Measurements from ENCODE around the gene NRP1.
"Not testable (repeated sequence)": the region's sequence is repeated elsewhere in the genome, so short reads cannot be mapped to it uniquely, and the experiment has no call there.

Gene NRP1

DNA sequence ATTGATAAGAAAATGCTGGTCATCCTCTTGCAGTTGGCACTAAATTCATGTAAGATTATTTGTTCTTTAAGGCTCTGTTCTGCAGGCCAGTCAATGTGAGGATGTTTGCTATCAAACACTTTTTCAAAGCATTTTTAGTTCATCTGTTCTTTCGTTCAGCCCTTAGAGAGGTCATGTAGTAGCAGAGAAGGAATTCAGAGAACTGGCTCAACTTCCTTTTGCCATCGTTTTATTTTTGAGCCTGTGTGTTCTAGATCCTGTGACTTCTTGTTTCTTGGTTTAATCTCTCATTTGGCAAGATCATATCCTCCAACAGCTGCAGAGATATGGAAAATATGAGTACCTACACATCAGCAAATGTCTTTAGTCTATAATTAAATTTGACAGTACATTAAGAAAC, 184.3 kb downstream of the NRP1 start:
- DNase-seq (ENCODE audit: low spot score) = no peak

DNA sequence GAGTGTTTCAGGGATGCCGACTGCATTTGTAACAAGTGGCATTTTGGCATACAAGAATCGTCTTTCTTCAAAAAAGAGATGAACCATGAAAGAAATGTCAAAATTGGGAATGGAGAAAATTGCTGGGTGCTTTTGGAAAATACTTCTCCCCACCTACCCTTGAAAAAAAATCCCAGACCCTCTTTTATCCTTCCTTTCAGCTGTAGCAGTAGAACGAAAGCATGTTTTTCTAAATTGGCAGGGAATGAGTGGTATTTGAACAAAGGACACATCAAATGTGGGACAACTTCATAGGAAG, 187.5 kb downstream of the NRP1 start:
- no peak for DNase-seq (ENCODE audit: low spot score)

DNA sequence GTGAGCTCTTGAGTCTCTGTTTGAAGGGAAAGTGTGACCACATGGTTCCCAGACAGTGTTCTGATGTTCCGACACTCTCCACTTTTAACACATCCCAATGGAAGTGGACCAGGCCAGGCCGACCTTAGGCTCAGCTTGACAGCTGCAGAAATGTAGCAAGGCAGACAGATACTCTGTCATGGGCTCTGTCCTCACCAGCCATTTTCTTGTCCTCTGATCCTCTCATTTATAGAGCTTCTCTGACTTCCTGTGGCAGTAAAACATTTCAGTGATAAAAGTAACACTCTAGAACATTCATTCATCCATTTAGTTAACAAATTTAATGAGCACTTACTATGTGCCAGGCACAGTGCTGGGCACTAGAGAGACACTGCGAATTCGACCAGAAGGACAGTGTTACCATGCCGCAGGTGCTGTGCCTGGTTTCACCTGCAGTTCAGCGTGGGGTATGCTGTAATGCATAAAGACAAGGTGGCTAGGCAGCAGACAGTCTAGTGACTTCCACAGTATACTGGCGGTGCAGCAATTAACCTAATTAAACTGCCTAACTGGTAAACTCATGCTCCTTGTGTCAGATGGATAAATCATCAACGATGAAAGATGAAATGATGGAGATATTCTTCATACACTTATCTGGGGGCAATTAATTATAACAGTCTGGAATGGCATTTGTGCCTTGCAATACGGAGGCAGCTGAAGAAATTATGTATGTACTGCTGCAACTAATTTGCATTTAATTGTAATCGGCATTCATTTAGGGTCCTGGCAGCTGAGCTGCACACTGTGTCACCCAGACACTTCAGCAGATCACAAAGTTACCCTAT, 188.1 kb downstream of the NRP1 start:
- no peak for DNase-seq (ENCODE audit: low spot score)

DNA sequence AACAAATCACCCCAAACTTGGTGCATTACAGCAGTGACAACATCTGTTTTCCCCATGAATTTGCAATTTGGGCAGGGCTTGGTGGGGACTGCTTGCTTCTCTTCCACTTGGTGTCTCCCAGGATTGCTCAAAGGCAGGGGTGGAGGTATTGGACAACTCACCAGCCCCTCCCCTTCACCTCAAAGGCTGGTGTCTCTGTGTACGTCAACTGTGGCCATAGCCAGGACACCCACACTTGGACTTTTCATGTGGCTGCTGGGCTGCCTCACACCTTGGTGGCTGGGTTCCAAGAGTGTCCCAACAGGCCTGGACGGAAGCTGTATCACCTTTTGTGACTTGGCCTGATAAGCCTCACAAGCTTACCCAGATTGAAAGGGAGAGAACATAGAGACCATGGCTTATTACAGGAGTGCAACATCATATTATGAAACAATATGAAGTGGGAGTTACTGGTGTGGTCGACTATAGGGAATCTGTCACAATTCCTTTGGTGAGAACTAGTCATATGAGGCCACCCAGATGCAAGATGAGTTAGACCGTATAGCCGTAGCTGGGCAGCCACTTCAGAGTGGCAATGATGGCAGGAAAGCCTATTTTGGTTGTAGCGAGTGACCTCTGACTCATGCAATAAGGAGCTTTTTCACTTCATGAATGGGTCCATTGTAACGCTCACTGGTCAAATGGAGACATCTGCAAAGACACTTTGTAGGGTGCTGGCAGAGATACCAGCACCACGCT, 188.8 kb downstream of the NRP1 start:
- DNase-seq (ENCODE audit: low spot score) = no peak

DNA sequence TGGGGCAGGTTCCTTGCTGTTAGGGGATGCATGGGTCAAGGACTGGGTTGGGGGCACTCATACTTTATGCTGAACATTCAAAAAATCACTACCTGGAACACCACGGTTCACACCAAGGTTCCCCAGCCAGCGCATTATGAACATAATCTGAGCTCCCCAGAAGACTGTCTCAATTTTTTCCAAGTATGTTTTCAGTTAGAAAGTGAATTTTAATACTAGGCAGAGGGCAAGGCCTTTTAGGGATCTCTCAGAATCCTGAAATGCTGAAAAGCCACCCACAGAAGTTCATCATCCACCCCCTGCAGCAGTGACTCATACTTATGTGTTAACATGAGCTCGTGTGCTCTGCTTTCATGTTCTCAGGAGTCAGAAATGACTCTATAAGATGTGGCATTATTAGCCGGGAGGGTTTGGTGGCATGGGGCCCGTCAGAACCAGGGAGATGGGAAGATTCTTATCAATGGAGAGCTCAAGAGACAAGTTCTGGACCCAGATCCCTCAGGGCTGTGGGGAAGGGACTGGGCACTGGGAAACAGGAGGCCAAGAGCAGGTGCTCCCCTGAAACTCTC, 191.2 kb downstream of the NRP1 start:
- DNase-seq (ENCODE audit: low spot score) = peak; percentile 30

DNA sequence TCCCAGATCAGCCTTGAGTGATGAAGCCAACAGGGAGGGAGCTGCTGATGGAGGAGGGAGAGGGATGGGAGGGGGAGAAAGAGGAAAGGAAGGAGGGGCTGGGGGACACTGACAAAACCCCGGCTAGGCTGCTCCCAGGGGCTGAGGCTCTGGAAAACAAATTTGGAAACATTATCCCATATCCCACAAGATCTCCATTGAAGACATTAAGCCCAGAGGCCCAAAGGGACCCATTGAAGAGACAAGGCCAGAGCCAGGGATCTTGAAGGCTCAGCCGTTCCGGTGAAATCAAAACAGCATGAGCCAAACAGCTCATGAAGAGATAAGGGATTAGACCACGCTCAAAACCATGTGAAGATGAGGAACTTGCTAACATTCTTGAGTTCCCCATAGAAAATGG, 192.2 kb downstream of the NRP1 start:
- no peak for DNase-seq (ENCODE audit: low spot score)

GRCh38 chr10:33141251-33141650, 193.2 kb downstream of the NRP1 start:
- DNase-seq (ENCODE audit: low spot score) = no peak

GRCh38 chr10:33139181-33139646, 195.3 kb downstream of the NRP1 start:
- DNase-seq (ENCODE audit: low spot score) = no peak

DNA sequence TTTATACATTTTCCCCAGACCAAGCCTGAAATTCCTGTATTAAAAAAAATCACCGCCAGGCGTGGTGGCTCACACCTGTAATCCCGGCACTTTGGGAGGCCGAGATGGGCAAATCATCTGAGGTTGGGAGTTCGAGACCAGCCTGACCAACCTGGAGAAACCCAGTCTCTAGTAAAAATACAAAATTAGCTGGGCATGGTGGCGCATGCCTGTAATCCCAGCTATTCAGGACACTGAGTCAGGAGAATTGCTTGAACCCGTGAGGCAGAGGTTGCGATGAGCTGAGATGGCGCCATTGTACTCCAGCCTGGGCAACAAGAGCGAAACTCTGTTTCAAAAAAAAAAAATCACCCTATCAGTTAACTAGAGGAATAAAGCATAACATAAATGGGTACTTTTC, 195.8 kb downstream of the NRP1 start:
- not testable (repeated sequence) for DNase-seq (ENCODE audit: low spot score)

DNA sequence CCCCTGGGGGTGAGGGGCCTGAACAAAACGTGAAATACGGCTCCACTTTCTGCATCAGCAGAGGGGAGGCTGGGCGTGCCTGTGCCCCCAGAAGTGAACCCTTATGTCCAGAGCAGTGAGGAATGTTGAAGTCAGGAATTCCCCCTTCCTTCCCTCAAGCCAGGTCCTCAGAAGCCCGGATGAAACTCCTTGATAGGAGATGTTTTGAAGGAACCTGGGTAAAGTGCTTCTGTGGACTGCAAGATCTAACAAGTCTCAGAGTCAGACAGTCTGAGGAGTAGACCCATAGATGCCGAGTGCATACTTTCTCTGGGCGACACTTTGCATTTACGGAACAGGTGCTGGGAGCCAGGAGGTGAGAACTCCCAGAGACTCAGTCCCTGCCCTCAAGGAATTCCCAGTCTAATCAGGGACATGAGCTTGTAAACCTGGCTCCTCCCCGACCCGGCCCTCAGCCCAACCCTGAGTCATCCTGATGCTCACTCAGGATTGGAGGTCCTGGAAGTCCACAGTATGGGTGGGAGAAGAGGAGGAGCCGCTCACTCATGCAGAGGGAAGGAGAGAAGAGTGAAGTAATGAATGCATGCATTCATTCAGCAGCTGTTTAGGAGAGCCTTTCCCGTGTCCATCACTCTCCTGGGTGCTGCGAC, 197.0 kb downstream of the NRP1 start:
- DNase-seq (ENCODE audit: low spot score) = no peak

DNA sequence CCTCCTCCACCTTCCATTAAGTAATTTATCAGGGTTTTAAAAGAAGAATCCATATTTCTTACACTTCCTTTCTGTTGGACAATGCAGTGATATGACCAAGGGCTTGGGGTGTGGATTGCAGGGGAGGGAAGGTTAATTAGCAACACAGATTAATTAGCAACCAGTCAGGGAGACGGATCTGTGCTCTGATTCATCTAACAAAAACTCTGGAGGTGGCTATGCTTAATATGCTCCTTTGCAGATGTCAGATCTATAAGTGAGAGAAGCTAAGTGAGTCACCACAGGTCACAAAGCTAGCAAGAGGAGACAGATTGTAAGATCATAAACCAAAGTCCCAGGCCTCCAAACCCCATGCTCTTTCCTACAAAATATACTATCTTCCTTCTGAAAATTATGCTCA, 197.7 kb downstream of the NRP1 start:
- no peak for DNase-seq (ENCODE audit: low spot score)

DNA sequence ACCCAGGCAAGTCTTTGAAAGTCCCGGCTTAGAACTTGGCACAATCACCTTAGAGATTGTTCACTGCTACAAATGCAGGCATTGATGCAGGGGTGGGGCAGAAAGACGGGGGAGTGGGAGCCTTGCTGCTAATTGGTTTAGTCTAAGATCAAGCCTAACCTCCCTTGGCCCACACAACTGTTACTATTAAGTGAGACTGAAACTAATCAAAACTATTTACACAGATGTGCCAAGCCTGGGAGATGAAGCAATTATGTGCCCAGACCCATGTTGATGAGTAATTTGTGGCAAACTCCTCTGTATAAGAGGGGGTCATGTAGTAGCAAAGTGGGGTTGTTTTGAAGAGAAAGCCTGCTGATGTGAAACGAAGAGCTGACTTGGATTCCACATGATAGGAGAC, 198.2 kb downstream of the NRP1 start:
- no peak for DNase-seq (ENCODE audit: low spot score)

- DNase-seq (ENCODE audit: low spot score) = no peak
These were observed 200.3 kb downstream of the NRP1 start for GRCh38 chr10:33134011-33134751.

- no peak for DNase-seq (ENCODE audit: low spot score)
These were observed 200.9 kb downstream of the NRP1 start for GRCh38 chr10:33133557-33133956.

DNA sequence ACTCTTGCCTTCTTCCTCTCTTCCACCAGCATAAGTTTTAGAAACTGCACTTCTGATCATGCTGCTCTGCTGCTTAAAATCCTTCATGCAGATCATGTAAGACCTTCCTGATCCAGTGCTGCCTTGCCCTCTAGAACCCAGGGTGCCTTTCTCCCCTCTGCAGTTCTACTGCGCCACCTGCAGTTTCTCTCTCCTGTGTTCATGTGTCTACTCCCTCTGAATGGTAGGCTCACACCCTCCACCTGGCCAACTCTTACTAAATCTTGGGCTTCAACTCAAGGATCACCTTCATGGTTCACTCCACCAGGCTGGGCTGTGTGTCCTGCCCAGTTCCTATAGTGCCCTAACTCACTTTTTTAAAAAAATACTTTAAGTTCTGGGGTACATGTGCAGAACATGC, 201.8 kb downstream of the NRP1 start:
- DNase-seq (ENCODE audit: low spot score) = no peak

DNA sequence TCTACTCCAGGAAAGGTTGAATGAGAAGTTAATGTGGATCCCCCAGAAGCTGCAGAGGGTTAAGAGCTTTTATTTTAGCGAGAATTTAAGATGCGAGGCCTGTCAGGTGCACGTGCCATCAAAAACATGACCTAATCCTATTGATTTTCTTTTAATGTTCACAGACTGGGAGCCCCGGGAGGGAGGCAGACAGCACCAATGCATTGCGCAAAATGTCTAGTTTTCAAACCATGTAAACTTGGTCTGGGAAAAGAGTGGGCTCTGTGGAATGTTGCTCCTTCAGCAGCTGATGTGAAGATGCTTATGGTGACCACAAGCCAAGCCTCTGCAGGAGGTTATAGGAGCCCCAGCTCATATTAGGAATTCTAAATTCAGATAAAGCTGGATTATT, 204.5 kb downstream of the NRP1 start:
- no peak for DNase-seq (ENCODE audit: low spot score)

- no peak for DNase-seq (ENCODE audit: low spot score)
These were observed 205.1 kb downstream of the NRP1 start for GRCh38 chr10:33129141-33129995.

GRCh38 chr10:33127622-33128021, 206.8 kb downstream of the NRP1 start:
- no peak for DNase-seq (ENCODE audit: low spot score)

Measured in kidney capillary endothelial cell (primary cell).